ENCODE results near the gene WDR5. TPM values are rescaled to one million over a fixed set of nuclear protein-coding genes. Genes with fewer than 3 reads are reported as not detected.

The WDR5 gene
- polyA plus RNA-seq, 4 donors, result 14.6 to 36.7 (median 23.2) TPM

DNA sequence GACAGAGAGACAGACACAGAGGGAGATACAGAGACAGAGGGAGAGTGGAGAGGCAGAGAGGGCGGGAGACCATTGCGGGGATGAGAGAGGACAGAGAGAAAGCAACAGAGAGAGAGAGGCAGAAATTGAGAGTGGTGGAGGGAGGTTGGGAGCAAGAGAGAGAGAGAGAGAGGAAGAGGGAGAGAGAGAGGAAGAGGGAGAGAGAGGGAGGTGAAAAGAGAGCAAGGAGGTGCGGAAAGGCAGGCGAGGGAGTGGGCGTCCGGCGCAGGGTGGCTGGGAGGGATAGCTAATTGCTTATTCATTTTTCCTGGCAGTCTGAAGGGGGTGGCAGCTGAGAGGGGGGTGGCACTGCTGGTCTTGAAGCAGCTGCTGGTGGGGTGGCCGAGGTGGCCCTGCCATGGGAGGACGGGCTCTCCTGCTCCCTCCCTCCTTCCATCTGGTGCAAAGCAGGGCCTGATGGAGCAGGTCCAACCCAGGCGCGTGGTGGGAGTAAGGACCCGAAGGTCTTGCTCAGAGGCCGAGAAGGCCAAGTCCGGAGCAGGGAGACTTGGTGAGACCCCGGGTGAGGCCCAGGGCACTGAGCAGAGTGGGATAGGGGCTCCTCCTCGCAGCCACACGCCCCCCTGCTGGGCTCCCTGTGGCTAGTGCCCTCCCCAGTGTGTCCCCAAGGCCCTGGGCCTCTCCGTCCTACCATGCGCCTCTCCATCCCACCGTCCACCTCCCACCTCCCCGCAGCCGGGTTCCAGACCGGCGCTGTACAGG lies 53.8 kb downstream of the WDR5 start:
- H3K27ac ChIP-seq (ENCODE audit: low read depth in 1 of 3, low read length in 2 of 3), result peak overlapping the region in 1 of 3 donors; percentile 12
- DNase-seq, result no peak
- FAIRE-seq, result no peak
- H3K27me3 ChIP-seq (ENCODE audit: control insufficient read depth in 3 of 3, insufficient read depth in 3 of 3, low read length in 3 of 3), result peaks cover 0 to 9% (median 0%) of the 10 kb centered on the region in 3 donors
- no peaks in the 10 kb centered on the region for H3K9me3 ChIP-seq (ENCODE audit: control insufficient read depth in 2 of 2, insufficient read depth in 1 of 2, low read depth in 1 of 2, low read length in 1 of 2)
- peaks cover 0 to 21% (median 0%) of the 10 kb centered on the region in 3 donors for H3K4me1 ChIP-seq (ENCODE audit: control insufficient read depth in 3 of 3, insufficient read depth in 2 of 3, low read depth in 1 of 3, low read length in 2 of 3)
- WGBS, 3 donors, result 62 to 76% (median 67%) methylated on average over 21 to 24 of the region's 24 CpGs
- H3K4me3 ChIP-seq (ENCODE audit: low read depth in 1 of 3, low read length in 3 of 3), result no peak overlapping the region
- no peaks in the 10 kb centered on the region for H3K36me3 ChIP-seq (ENCODE audit: control insufficient read depth in 3 of 3, insufficient read depth in 2 of 3, low read depth in 1 of 3, low read length in 3 of 3)

DNA sequence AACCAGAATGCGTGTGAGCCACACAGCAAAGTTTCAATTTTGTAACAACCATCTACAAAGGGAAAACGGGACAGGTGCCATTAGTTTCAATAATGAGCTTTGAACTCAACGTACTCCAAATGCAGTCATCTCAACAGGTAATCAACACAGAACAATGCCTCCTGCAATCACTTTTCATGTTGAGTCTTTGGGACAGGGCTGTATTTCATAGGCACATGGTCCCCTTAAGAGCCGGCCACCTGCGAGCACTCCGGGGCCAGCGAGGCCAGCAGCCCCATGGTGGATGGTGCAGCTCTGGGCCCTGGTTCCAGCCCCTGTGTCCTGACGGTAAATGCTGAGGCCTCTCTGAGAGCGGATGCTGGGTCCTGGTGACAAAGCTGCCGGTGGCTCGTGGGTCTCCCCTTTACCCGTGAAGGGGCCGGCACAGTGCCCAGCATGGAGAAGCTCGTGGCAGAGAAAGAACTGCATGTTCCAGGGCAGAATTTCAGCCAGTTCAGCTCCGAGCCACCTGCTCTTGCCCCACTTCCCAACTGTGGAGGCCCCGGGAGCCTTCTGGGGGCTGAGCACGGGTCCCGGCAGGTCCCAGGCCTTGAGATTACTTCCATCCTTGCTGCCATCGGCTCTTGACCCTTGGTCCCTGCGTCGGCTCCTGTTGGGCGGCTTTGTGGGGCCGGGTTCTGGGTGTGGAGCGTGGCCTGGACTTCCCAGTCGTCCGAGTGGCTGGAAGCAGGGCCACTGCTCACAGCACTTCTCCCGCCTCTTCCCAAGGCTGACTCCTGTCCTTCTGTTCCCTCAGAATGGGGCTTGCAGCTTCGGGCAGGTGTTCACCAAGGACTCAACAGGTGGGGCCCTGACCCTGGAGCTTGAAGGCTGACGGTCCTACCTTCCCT lies 54.6 kb downstream of the WDR5 start:
- Histone ChIP-seq H3K27me3 (ENCODE audit: control insufficient read depth in 3 of 3, insufficient read depth in 3 of 3, low read length in 3 of 3) (peaks cover 0 to 9% (median 0%) of the 10 kb centered on the region in 3 donors), H3K4me1 (ENCODE audit: control insufficient read depth in 3 of 3, insufficient read depth in 2 of 3, low read depth in 1 of 3, low read length in 2 of 3) (peaks cover 0 to 21% (median 0%) of the 10 kb centered on the region in 3 donors), H3K4me3 (ENCODE audit: low read depth in 1 of 3, low read length in 3 of 3) (no peak overlapping the region), H3K36me3 (ENCODE audit: control insufficient read depth in 3 of 3, insufficient read depth in 2 of 3, low read depth in 1 of 3, low read length in 3 of 3) (no peaks in the 10 kb centered on the region), H3K9me3 (ENCODE audit: control insufficient read depth in 2 of 2, insufficient read depth in 1 of 2, low read depth in 1 of 2, low read length in 1 of 2) (no peaks in the 10 kb centered on the region), H3K27ac (ENCODE audit: low read depth in 1 of 3, low read length in 2 of 3) (no peak overlapping the region)
- WGBS, 3 donors, result 41 to 76% (median 51%) methylated on average over 29 of the region's 29 CpGs
- DNase-seq (peak in 1 of 2 donors; percentile 57), FAIRE-seq (no peak)

DNA sequence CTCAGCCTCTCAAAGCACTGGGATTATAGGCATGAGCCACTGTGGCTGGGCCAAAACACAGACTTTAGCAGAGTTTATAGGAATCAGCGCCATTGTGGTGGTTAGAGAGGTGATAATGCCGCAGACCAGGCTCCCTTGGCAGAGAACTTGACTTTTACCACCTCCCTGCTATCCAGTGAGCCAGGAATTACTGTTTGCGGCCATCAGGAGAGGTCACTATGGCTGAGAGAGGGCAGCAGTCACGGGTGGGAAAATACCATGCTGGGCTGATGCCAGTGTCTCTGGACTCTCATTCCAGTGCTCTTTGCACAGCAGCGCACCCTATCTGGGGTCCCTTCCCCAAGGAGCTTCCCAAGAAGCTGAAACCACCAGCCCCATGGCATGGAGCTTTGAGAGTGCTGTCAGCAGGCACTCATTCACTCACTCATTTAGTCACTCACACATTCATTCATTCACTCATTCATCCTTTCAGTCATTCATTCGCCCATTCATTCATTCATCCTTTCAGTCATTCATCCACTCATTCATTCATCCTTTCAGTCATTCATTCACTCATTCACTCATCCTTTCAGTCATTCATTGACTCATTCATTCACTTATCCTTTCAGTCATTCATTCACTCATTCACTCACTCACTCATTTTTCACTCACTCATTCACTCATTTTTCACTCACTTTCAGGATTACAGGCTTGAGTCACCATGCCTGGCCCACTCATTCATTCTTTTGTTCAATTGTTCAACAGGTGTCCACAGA lies 55.8 kb downstream of the WDR5 start:
- peaks cover 0 to 21% (median 0%) of the 10 kb centered on the region in 3 donors for H3K4me1 ChIP-seq (ENCODE audit: control insufficient read depth in 3 of 3, insufficient read depth in 2 of 3, low read depth in 1 of 3, low read length in 2 of 3)
- WGBS, 3 donors, result 88 to 91% (median 89%) methylated on average over 6 of the region's 6 CpGs
- H3K27ac ChIP-seq (ENCODE audit: low read depth in 1 of 3, low read length in 2 of 3), result no peak overlapping the region
- H3K9me3 ChIP-seq (ENCODE audit: control insufficient read depth in 2 of 2, insufficient read depth in 1 of 2, low read depth in 1 of 2, low read length in 1 of 2), result no peaks in the 10 kb centered on the region
- FAIRE-seq (no peak), DNase-seq (no peak)
- no peaks in the 10 kb centered on the region for H3K36me3 ChIP-seq (ENCODE audit: control insufficient read depth in 3 of 3, insufficient read depth in 2 of 3, low read depth in 1 of 3, low read length in 3 of 3)
- no peak overlapping the region for H3K4me3 ChIP-seq (ENCODE audit: low read depth in 1 of 3, low read length in 3 of 3)
- H3K27me3 ChIP-seq (ENCODE audit: control insufficient read depth in 3 of 3, insufficient read depth in 3 of 3, low read length in 3 of 3), result peaks cover 0 to 9% (median 0%) of the 10 kb centered on the region in 3 donors

DNA sequence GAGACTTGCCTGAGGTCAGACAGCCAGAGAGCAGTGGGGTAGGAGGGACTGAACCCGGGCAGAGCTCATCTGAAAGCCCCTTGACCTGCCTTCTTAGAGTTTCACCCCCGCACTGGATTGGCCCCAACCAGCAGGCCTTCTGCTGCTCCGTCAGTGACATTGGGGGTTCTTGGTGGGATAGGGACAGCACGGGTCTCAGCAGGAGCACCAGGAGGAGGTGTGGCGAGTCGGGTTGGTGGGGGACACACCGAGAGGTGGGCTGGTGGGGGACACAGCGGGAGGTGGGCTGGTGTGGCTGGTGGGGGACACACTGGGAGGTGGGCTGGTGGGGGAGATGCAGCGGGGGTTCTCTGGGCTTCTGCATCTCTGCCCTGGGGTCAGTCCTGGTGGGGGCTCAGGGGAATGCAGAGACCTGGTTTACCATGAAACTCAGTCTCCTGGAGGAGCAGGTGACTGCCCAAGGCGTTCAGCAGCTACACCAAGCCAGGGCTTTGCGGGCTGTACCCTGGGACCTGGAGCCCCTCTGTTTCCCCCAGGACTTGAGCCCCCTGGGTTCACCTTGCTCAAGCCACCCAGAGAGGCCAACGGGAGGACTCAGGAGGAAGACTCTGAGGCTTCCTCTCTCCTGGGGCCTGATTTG lies 56.5 kb downstream of the WDR5 start:
- H3K36me3 ChIP-seq (ENCODE audit: control insufficient read depth in 3 of 3, insufficient read depth in 2 of 3, low read depth in 1 of 3, low read length in 3 of 3), result no peaks in the 10 kb centered on the region
- FAIRE-seq, result no peak
- peaks cover 0 to 9% (median 0%) of the 10 kb centered on the region in 3 donors for H3K27me3 ChIP-seq (ENCODE audit: control insufficient read depth in 3 of 3, insufficient read depth in 3 of 3, low read length in 3 of 3)
- H3K27ac ChIP-seq (ENCODE audit: low read depth in 1 of 3, low read length in 2 of 3), result no peak overlapping the region
- no peak for DNase-seq
- no peaks in the 10 kb centered on the region for H3K9me3 ChIP-seq (ENCODE audit: control insufficient read depth in 2 of 2, insufficient read depth in 1 of 2, low read depth in 1 of 2, low read length in 1 of 2)
- no peak overlapping the region for H3K4me3 ChIP-seq (ENCODE audit: low read depth in 1 of 3, low read length in 3 of 3)
- H3K4me1 ChIP-seq (ENCODE audit: control insufficient read depth in 3 of 3, insufficient read depth in 2 of 3, low read depth in 1 of 3, low read length in 2 of 3), result peaks cover 0 to 18% (median 0%) of the 10 kb centered on the region in 3 donors
- 84 to 89% (median 88%) methylated on average over 12 of the region's 12 CpGs for WGBS, 3 donors

DNA sequence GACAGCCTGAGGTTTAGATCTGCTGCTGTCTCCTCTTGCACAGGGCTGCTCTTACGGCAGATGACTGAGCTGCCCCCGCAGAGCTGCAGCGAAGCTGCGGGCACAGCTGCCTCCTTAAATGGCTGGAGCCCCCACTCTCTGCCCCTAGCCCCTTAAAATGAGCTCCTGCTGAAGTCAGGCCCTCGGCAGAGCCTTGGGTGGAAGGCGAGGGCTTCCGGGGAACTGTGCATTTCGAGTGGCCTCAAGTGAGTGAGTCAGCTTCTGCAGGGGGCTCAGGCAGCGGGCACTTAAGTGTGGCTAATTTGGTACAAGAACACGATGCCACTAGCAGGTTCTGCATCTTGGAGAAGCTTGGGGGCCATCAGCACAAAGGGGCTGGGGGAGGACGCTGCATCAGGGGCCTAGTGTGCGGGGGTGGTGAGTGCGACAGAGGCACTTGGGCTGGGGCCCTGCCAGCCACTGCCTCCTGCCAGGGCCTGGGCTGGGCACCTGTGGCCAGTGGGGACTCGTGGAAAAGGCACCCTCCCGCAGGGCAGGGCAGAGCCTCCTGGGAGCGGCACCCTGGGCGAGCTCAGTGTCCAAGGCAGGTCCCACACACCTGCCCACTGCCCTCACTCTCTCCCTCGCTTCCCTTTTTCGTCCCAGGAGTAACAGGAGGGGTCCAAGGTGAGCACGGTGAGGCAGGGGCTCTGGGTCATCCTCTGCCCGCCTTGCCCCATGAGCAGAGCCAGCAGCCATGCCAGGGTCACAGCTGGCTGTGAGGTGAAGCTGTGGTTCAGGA lies 57.3 kb downstream of the WDR5 start:
- Histone ChIP-seq H3K4me3 (ENCODE audit: low read depth in 1 of 3, low read length in 3 of 3) (no peak overlapping the region), H3K9me3 (ENCODE audit: control insufficient read depth in 2 of 2, insufficient read depth in 1 of 2, low read depth in 1 of 2, low read length in 1 of 2) (no peaks in the 10 kb centered on the region), H3K27me3 (ENCODE audit: control insufficient read depth in 3 of 3, insufficient read depth in 3 of 3, low read length in 3 of 3) (peaks cover 0 to 9% (median 0%) of the 10 kb centered on the region in 3 donors), H3K36me3 (ENCODE audit: control insufficient read depth in 3 of 3, insufficient read depth in 2 of 3, low read depth in 1 of 3, low read length in 3 of 3) (no peaks in the 10 kb centered on the region), H3K4me1 (ENCODE audit: control insufficient read depth in 3 of 3, insufficient read depth in 2 of 3, low read depth in 1 of 3, low read length in 2 of 3) (peaks cover 0 to 18% (median 0%) of the 10 kb centered on the region in 3 donors), H3K27ac (ENCODE audit: low read depth in 1 of 3, low read length in 2 of 3) (no peak overlapping the region)
- WGBS, 3 donors, result 82 to 92% (median 87%) methylated on average over 20 to 21 of the region's 21 CpGs
- no peak for FAIRE-seq
- no peak for DNase-seq

DNA sequence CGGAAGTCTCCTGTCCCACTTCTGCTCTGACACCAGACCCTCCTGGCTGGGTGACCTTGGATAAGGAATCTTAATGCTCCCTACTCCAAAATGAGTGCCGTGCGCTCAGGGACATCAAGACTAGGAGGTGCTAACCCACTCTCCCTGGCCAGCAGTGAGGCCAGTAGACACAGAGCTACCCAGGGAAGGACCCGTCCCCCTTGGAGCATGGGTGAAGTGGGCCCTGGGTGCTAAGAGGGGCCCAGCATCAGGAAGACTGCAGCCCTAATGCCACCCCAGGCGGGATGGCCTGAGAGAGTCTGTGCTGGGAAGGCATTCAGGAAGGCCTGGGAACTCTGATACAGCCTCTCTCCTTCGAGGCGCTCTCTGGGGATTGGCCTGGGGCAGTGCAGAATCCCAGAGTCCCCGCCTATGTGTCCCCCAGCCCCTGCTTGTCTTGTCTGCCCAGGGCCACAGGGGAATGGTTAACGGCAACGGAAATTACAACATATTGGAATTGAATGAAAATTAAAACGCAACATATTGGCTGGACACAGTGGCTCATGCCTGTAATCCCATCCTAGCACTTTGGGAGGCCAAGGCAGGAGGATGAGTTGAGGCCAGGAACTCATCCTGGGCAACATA lies 58.1 kb downstream of the WDR5 start:
- DNase-seq, result no peak

DNA sequence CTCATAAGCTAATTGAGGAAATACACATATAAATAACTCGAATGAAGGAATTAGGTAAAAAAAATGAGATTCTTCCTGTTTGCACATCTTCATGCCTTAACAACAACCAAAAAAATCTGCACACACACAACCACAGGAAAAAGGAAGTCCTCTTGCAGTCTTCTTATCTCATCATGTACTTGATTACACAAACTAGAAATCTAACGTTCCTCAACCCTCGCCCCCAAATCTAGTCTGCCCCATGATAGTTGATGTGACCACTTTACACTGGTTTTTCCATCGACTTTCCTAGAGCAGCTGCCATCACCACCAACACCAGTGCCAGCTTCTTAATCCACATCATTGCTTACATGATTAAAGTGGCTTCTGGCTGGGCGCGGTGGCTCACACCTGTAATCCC lies 59.7 kb downstream of the WDR5 start:
- Histone ChIP-seq H3K27me3 (ENCODE audit: control insufficient read depth in 3 of 3, insufficient read depth in 3 of 3, low read length in 3 of 3) (no peaks in the 10 kb centered on the region), H3K36me3 (ENCODE audit: control insufficient read depth in 3 of 3, insufficient read depth in 2 of 3, low read depth in 1 of 3, low read length in 3 of 3) (no peaks in the 10 kb centered on the region), H3K4me3 (ENCODE audit: low read depth in 1 of 3, low read length in 3 of 3) (no peak overlapping the region), H3K4me1 (ENCODE audit: control insufficient read depth in 3 of 3, insufficient read depth in 2 of 3, low read depth in 1 of 3, low read length in 2 of 3) (peaks cover 0 to 5% (median 0%) of the 10 kb centered on the region in 3 donors), H3K27ac (ENCODE audit: low read depth in 1 of 3, low read length in 2 of 3) (no peak overlapping the region), H3K9me3 (ENCODE audit: control insufficient read depth in 2 of 2, insufficient read depth in 1 of 2, low read depth in 1 of 2, low read length in 1 of 2) (no peaks in the 10 kb centered on the region)
- WGBS, 3 donors, result 40 to 47% (median 45%) methylated on average over 6 of the region's 6 CpGs
- FAIRE-seq (no peak), DNase-seq (no peak)

More for the DNA sequence above, 58.1 kb downstream of the WDR5 start:
- 89 to 93% (median 90%) methylated on average over 11 of the region's 11 CpGs for WGBS, 3 donors
- FAIRE-seq, result no peak
- H3K9me3 ChIP-seq (ENCODE audit: control insufficient read depth in 2 of 2, insufficient read depth in 1 of 2, low read depth in 1 of 2, low read length in 1 of 2), result no peaks in the 10 kb centered on the region
- no peaks in the 10 kb centered on the region for H3K36me3 ChIP-seq (ENCODE audit: control insufficient read depth in 3 of 3, insufficient read depth in 2 of 3, low read depth in 1 of 3, low read length in 3 of 3)
- H3K4me1 ChIP-seq (ENCODE audit: control insufficient read depth in 3 of 3, insufficient read depth in 2 of 3, low read depth in 1 of 3, low read length in 2 of 3), result peaks cover 0 to 14% (median 0%) of the 10 kb centered on the region in 3 donors
- H3K27me3 ChIP-seq (ENCODE audit: control insufficient read depth in 3 of 3, insufficient read depth in 3 of 3, low read length in 3 of 3), result peaks cover 0 to 1% (median 0%) of the 10 kb centered on the region in 3 donors
- no peak overlapping the region for H3K27ac ChIP-seq (ENCODE audit: low read depth in 1 of 3, low read length in 2 of 3)
- H3K4me3 ChIP-seq (ENCODE audit: low read depth in 1 of 3, low read length in 3 of 3), result no peak overlapping the region
